Mesodermal cell (in vitro differentiated cells): ENCODE data around the gene POLN.

Source experiments
- H3K27ac ChIP-seq: 2 replicates; pipeline ENCODE4 v1.7.0; 2013; ENCODE audit warnings: mild to moderate bottlenecking, low read depth, low read length, moderate library complexity; ENCODE audit not compliant: severe bottlenecking
- H3K36me3 ChIP-seq: 2 replicates; pipeline ENCODE4 v1.7.1; 2013; ENCODE audit warnings: mild to moderate bottlenecking, low read length, moderate library complexity; ENCODE audit not compliant: control insufficient read depth, insufficient read depth
- H3K4me1 ChIP-seq: one replicate; pipeline ENCODE4 v1.7.1; 2013; ENCODE audit warnings: mild to moderate bottlenecking, low read length; ENCODE audit not compliant: insufficient read depth, control insufficient read depth, poor library complexity, severe bottlenecking
- H3K4me3 ChIP-seq: 2 replicates; pipeline ENCODE4 v1.7.0; 2013; ENCODE audit warnings: low read length, control low read depth, mild to moderate bottlenecking; ENCODE audit not compliant: insufficient read depth, poor library complexity, severe bottlenecking; ENCODE audit errors: extremely low read depth
- H3K9me3 ChIP-seq: 2 replicates; pipeline ENCODE4 v1.7.1; 2013; ENCODE audit warnings: mild to moderate bottlenecking, low read length, moderate library complexity; ENCODE audit not compliant: control insufficient read depth
- WGBS, 2 experiments: methylation state at CpG; one replicate each; pipeline ENCODE4 v1.1.5; 2013; ENCODE audit warnings: missing lambda C conversion rate in 2 of 2; ENCODE audit not compliant: insufficient coverage in 2 of 2; 5-methylcytosine and 5-hydroxymethylcytosine counted together

POLN gene

DNA sequence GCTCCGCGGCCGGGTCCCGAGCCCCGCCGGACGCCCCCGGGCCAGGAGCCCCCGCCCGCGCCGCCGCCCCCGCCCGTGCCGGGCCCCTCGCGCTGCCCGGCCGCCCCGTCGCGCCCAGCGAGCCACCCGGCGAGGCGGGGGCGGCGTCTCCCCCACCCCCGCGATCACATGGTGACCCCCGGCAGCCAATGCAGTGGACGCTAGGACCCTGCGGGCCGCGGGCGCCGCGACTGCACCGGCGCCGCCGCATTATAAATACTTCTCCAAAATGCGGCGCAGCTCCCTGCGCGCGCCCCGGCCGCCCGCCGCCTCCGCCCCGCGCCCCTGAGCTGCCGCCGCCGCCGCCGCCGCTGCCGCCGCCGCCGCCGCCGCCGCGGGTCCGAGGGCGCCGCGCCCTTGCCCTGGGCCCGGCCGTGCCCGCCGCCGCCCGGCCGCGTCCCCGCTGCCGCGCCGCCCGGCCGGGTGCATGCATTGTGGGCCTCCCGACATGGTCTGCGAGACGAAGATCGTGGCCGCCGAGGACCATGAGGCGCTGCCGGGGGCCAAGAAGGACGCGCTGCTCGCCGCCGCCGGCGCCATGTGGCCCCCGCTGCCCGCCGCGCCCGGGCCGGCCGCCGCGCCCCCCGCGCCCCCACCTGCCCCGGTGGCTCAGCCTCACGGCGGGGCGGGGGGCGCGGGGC, 182.7 kb downstream of the POLN start, which contains the start of gene NAT8L:
Gene NAT8L, plus strand, starts transcription at position 282 of the 680 bp plus-strand sequence. Its CDS starts 185 bp downstream, at position 467.
- peaks cover 5% of the 10 kb centered on the region for H3K4me1 ChIP-seq
- H3K27ac ChIP-seq = no peak within 1 kb of the TSS
- H3K4me3 ChIP-seq = peak within 1 kb of the TSS; percentile 28
- 0 to 1% methylated on average over 52 to 63 of the region's 119 CpGs for WGBS, 2 experiments
- H3K36me3 ChIP-seq = no peaks in the 10 kb centered on the region
- no peaks in the 10 kb centered on the region for H3K9me3 ChIP-seq

GRCh38 chr4:2058264-2059045, 183.5 kb downstream of the POLN start:
- peak overlapping the region; percentile 28 for H3K4me3 ChIP-seq
- 1 to 2% methylated on average over 36 to 70 of the region's 93 CpGs for WGBS, 2 experiments
- no peak overlapping the region for H3K27ac ChIP-seq

DNA sequence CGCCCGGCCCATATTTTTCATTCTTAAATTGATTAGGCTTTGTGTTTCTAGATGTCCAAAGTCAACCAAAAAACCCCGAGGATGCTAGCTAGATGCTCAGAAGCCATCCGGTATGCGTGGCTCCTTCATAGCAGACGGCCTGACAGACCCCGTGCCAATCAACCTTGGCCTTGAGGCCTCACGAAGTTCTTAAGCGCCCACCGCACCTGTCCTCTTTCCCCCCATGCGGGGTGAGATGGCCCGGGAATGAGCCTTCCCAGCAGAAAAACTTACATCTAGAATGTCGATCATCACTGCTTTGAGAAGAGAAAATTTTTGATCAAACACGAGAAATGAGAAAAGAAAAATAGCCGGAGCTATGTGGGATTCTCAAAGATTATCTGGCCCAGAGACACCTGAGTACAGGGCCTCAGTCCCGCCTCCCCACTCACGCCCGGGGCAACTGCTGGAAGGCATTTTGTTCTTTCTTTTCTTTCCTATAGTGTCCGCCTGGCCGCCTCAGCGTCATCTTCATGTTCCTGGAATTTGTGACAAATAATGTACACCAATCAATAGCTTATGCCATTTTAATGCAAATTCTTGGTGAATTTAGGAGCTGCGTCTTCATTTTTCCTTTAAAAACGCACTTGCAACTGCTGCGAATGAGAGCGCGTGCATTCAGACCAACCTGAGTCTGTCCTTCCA, 184.4 kb downstream of the POLN start:
- Histone ChIP-seq H3K36me3 (no peaks in the 10 kb centered on the region), H3K4me3 (no peak overlapping the region), H3K9me3 (no peaks in the 10 kb centered on the region), H3K4me1 (peaks cover 5% of the 10 kb centered on the region), H3K27ac (no peak overlapping the region)
- 76 to 78% methylated on average over 15 to 25 of the region's 26 CpGs for WGBS, 2 experiments

More at GRCh38 chr4:2058264-2059045, 183.5 kb downstream of the POLN start:
- no peaks in the 10 kb centered on the region for H3K36me3 ChIP-seq
- H3K4me1 ChIP-seq = peaks cover 5% of the 10 kb centered on the region
- no peaks in the 10 kb centered on the region for H3K9me3 ChIP-seq

- Histone ChIP-seq H3K27ac (no peak overlapping the region), H3K36me3 (no peaks in the 10 kb centered on the region), H3K4me3 (no peak overlapping the region), H3K9me3 (no peaks in the 10 kb centered on the region), H3K4me1 (no peaks in the 10 kb centered on the region)
- 81 to 100% methylated on average over 2 to 4 of the region's 6 CpGs for WGBS, 2 experiments
These were observed 187.7 kb downstream of the POLN start for GRCh38 chr4:2054217-2054616.

- Histone ChIP-seq H3K36me3 (no peaks in the 10 kb centered on the region), H3K4me3 (no peak overlapping the region), H3K9me3 (no peaks in the 10 kb centered on the region), H3K27ac (no peak overlapping the region), H3K4me1 (no peaks in the 10 kb centered on the region)
- WGBS, 2 experiments = 78 to 85% methylated on average over 9 to 10 of the region's 10 CpGs
These were observed 190.8 kb downstream of the POLN start for GRCh38 chr4:2051086-2051485.

DNA sequence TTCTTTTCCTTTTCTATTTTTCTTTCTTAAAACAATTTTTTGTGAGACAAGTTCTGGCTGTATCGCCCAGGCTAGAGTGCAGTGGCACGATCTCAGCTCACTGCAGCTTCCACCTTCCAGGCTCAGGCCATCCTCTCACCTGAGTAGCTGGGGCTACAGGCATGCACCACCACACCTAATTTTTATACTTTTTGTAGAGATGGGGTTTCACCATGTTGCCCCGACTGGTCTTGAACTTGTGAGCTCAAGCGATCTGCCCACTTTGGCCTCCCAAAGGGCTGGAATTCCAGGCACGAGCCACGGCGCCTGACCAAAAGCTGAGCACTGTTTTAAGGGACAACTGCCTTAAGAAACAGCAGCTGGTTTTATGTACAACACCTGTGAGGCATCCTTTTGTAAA, 192.1 kb downstream of the POLN start:
- peaks cover under 1% of the 10 kb centered on the region for H3K36me3 ChIP-seq
- WGBS, 2 experiments = 85 to 94% methylated on average over 7 of the region's 7 CpGs
- H3K27ac ChIP-seq = no peak overlapping the region
- no peaks in the 10 kb centered on the region for H3K4me1 ChIP-seq
- H3K4me3 ChIP-seq = no peak overlapping the region
- no peaks in the 10 kb centered on the region for H3K9me3 ChIP-seq

DNA sequence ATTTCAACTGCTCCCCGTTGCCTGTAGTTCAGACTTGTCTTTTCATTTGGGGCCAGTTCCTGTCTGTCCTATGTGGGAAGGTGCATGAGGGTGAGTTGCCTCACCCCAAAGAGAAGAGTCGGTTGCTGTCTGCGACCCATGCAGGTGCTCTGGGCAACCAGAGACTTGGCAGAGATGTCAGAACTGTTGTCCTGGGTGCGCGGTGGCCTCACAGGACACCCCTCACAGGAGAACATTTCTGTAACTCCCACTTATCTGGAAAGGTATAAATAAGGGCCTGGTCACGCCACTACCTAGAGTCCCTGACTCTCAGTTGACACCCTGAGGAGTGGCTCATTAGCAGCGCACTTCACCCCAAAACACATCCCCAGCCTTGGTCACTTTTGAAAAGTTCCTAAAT, 192.5 kb downstream of the POLN start:
- no peaks in the 10 kb centered on the region for H3K4me1 ChIP-seq
- H3K36me3 ChIP-seq = peaks cover 5% of the 10 kb centered on the region
- peaks cover 3% of the 10 kb centered on the region for H3K9me3 ChIP-seq
- H3K4me3 ChIP-seq = no peak overlapping the region
- WGBS, 2 experiments = 95 to 96% methylated on average over 6 of the region's 7 CpGs
- H3K27ac ChIP-seq = no peak overlapping the region

DNA sequence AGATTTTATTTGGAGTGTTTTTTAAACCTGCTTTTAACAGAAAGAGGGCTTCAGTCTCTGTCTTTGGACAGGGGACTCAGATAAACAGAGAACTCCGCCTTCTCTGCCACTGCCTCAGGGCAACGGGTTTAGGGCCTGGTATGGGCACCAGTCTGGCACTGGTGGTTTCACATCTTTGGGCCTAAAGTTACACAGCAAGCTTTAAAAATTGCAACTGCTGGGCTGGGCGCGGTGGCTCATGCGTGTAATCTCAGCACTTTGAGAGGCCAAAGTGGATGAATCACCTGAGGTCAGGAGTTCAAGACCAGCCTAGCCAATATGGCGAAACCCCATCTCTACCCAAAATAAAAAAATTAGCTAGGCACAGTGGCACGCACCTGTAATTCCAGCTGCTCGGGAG, 193.1 kb downstream of the POLN start:
- WGBS, 2 experiments = 87 to 89% methylated on average over 8 of the region's 8 CpGs
- no peaks in the 10 kb centered on the region for H3K4me1 ChIP-seq
- no peak overlapping the region for H3K4me3 ChIP-seq
- H3K27ac ChIP-seq = no peak overlapping the region
- H3K9me3 ChIP-seq = peaks cover 5% of the 10 kb centered on the region
- H3K36me3 ChIP-seq = peaks cover 9% of the 10 kb centered on the region

DNA sequence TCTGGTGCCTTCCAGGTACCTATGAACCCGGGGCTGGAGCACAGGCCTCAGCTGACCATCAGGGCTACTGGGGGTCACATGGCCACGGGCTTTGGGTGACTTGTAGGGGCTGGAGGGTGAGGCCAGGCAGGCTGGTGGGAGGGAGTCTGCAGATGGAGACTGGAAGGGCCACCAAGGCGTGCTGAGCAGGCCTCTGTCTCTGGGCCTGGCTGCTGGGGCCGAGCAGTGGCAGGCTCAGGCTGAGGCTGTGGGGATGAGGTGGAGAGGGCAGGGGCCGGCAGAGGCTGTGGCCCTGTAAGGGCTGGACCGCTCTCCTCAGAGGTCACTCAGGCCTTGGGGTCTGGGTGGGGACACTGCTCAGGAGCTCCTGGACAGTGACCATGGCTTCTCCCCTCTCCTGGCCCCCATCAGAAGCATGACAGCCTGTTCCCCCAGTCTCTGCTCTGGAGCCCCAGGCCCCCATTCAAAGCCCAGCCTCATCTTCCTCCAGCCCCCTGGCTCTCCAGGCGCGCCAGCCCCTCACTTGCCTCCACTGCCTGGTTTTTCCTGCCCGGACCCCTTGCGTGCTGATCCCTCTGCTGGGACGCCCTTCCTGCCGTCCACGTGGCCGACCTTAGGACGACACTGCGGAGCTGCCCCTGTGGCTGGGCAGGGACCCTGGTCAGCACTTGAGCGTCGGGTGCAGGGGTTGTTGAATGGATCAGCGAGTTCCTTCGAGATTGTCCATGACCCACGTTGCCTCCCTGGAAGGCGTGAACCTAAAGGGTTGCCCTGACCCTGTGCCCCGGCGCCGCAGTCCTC, 193.9 kb downstream of the POLN start:
- Histone ChIP-seq H3K4me1 (no peaks in the 10 kb centered on the region), H3K27ac (no peak overlapping the region), H3K9me3 (peaks cover 5% of the 10 kb centered on the region), H3K4me3 (no peak overlapping the region), H3K36me3 (peaks cover 11% of the 10 kb centered on the region)
- WGBS, 2 experiments = 93 to 94% methylated on average over 23 to 25 of the region's 25 CpGs

- H3K27ac ChIP-seq = no peak overlapping the region
- H3K4me3 ChIP-seq = no peak overlapping the region
- H3K9me3 ChIP-seq = peaks cover 5% of the 10 kb centered on the region
- H3K36me3 ChIP-seq = peaks cover 11% of the 10 kb centered on the region
- H3K4me1 ChIP-seq = no peaks in the 10 kb centered on the region
- 92 to 95% methylated on average over 48 to 57 of the region's 57 CpGs for WGBS, 2 experiments
These were observed 194.8 kb downstream of the POLN start for GRCh38 chr4:2047031-2047660.
